Parathyroid adenoma (tissue), 2 donors: ENCODE measurements around the gene TUBA1C.

Experiments used
- H2AFZ ChIP-seq: fragments of 300-600 bp; sonication (generic); one replicate; pipeline ENCODE4 v1.7.0; 2017; ENCODE audit warnings: antibody characterized with exemption, mild to moderate bottlenecking
- H3K27ac ChIP-seq: fragments of 300-600 bp; sonication (generic); one replicate; pipeline ENCODE4 v1.7.0; 2017
- H3K27me3 ChIP-seq: fragments of 300-600 bp; sonication (generic); one replicate; pipeline ENCODE4 v1.7.0; 2017; ENCODE audit warnings: low read length; ENCODE audit not compliant: control insufficient read depth, insufficient read depth
- H3K36me3 ChIP-seq: fragments of 300-600 bp; sonication (generic); one replicate; pipeline ENCODE4 v1.7.0; 2017; ENCODE audit warnings: low read length; ENCODE audit not compliant: control insufficient read depth, insufficient read depth
- H3K4me1 ChIP-seq: fragments of 300-600 bp; sonication (generic); one replicate; pipeline ENCODE4 v1.7.0; 2017; ENCODE audit warnings: control low read depth
- H3K4me2 ChIP-seq: fragments of 300-600 bp; sonication (generic); one replicate; pipeline ENCODE4 v1.7.0; 2017; ENCODE audit warnings: low read length
- H3K4me3 ChIP-seq: fragments of 300-600 bp; sonication (generic); one replicate; pipeline ENCODE4 v1.7.0; 2017; ENCODE audit warnings: low read depth, low read length
- H3K79me2 ChIP-seq: fragments of 300-600 bp; sonication (generic); one replicate; pipeline ENCODE4 v1.7.0; 2017; ENCODE audit warnings: control low read depth
- H3K9ac ChIP-seq: fragments of 300-600 bp; sonication (generic); one replicate; pipeline ENCODE4 v1.7.0; 2017; ENCODE audit warnings: mild to moderate bottlenecking
- H3K9me3 ChIP-seq: fragments of 300-600 bp; sonication (generic); one replicate; pipeline ENCODE4 v1.7.0; 2017; ENCODE audit warnings: low read length; ENCODE audit not compliant: control insufficient read depth
- TF ChIP-seq, protein P1 (sequence below): fragments of 300-600 bp; sonication (generic); IDR thresholded peaks from one replicate; pipeline ENCODE4 v1.7.0; 2017; ENCODE audit warnings: antibody characterized with exemption, mild to moderate bottlenecking
- donor health status: primary hyperparathyroidism.

Gene TUBA1C

DNA sequence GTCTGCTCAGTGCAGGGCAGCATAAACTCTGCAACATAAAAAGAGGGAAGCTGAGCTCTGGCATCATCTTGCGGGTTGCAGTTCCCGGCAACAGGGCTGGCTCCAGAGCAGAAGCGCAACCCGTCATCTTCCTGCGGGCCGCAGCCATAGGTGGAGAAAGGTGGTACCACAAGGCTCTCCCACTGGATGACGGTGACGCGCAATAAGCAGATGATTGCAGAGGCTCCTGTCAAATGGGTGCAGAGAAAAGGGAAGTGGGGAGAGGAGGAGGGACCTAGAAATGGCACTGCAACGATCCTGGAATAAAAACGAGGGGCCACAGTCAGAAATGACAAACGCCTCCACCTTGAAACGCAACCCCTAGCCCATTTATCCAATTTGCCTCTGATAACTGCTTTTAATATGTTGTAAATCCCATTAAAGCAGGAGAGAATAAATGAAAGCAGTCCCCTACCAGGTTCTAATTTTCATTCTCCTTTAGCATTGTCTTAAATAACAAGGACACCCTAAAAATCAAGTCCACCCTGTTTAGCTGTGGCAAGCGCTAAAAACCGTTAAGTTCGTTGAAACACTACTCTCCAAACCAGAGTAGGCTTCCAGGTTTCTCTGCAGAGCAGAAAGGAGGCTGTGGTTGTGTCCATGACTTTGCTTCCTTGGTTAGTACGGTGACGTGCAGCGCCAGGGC, 30.9 kb upstream of the TUBA1C start:
- H2AFZ ChIP-seq = peak overlapping the region; percentile 95
- H3K27ac ChIP-seq = peak overlapping the region; percentile 87
- H3K4me3 ChIP-seq = peak overlapping the region; percentile 73
- H3K36me3 ChIP-seq = no peaks in the 10 kb centered on the region
- no peak overlapping the region for H3K9ac ChIP-seq
- peaks cover 3% of the 10 kb centered on the region for H3K4me1 ChIP-seq
- no peaks in the 10 kb centered on the region for H3K79me2 ChIP-seq
- H3K4me2 ChIP-seq = peak overlapping the region; percentile 92
- no peaks in the 10 kb centered on the region for H3K9me3 ChIP-seq
- H3K27me3 ChIP-seq = no peaks in the 10 kb centered on the region
- TF ChIP-seq, protein P1, sequence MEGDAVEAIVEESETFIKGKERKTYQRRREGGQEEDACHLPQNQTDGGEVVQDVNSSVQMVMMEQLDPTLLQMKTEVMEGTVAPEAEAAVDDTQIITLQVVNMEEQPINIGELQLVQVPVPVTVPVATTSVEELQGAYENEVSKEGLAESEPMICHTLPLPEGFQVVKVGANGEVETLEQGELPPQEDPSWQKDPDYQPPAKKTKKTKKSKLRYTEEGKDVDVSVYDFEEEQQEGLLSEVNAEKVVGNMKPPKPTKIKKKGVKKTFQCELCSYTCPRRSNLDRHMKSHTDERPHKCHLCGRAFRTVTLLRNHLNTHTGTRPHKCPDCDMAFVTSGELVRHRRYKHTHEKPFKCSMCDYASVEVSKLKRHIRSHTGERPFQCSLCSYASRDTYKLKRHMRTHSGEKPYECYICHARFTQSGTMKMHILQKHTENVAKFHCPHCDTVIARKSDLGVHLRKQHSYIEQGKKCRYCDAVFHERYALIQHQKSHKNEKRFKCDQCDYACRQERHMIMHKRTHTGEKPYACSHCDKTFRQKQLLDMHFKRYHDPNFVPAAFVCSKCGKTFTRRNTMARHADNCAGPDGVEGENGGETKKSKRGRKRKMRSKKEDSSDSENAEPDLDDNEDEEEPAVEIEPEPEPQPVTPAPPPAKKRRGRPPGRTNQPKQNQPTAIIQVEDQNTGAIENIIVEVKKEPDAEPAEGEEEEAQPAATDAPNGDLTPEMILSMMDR = no peak

- H3K4me3 ChIP-seq = no peak overlapping the region
- no peak overlapping the region for H3K27ac ChIP-seq
- no peaks in the 10 kb centered on the region for H3K27me3 ChIP-seq
- H3K4me1 ChIP-seq = no peaks in the 10 kb centered on the region
- TF ChIP-seq, protein P1 = no peak
- H3K79me2 ChIP-seq = no peaks in the 10 kb centered on the region
- H3K36me3 ChIP-seq = no peaks in the 10 kb centered on the region
- H2AFZ ChIP-seq = no peak overlapping the region
- H3K9ac ChIP-seq = no peak overlapping the region
- H3K4me2 ChIP-seq = no peak overlapping the region
- no peaks in the 10 kb centered on the region for H3K9me3 ChIP-seq
These were observed 28.5 kb upstream of the TUBA1C start for GRCh38 chr12:49236423-49236822.

DNA sequence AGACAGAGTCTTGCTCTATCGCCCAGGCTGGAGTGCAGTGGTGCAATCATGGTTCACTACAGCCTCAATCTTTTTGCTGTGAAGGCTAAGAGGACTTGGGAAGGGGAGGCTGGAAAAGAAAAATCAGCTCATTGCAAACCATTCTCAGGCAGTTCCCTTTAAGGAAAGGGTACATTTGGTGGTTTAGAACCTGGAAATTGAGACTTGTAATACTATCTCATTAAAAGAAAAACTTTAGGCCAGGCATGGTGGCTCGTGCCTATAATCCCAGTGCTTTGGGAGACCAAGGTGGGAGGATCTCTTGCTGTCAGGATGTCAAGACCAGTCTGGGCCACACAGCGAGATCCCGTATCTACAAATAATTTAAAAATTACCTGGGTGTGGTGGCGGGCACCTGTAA, 21.3 kb upstream of the TUBA1C start:
- Histone ChIP-seq H3K79me2 (no peaks in the 10 kb centered on the region), H3K27ac (no peak overlapping the region), H3K36me3 (no peaks in the 10 kb centered on the region), H3K27me3 (no peaks in the 10 kb centered on the region), H3K9me3 (no peaks in the 10 kb centered on the region), H3K4me2 (no peak overlapping the region), H3K9ac (no peak overlapping the region), H3K4me1 (no peaks in the 10 kb centered on the region), H2AFZ (no peak overlapping the region), H3K4me3 (no peak overlapping the region)
- TF ChIP-seq, protein P1 = no peak

DNA sequence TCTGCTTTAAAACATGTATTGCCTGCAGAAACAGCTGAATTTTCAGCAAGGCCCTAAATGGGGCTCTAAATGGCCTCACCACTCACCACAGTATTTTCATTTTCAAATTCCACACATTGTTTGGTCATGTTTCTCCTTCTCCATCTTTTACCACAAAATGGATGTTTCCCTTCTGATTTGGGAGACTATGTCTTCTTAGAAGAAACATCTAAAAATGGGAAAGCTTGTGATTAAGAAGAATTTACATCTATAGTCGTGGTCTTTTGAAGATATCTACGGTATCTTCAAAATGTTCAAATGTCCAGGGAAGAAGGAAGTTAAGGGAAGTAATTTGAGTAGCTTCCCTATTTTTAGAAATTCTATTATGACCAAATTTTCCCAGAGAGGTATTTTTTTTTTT, 20.7 kb upstream of the TUBA1C start:
- Histone ChIP-seq H3K79me2 (no peaks in the 10 kb centered on the region), H3K27ac (no peak overlapping the region), H3K4me1 (no peaks in the 10 kb centered on the region), H3K4me3 (no peak overlapping the region), H2AFZ (peak overlapping the region; percentile 58), H3K4me2 (no peak overlapping the region), H3K9me3 (no peaks in the 10 kb centered on the region), H3K27me3 (no peaks in the 10 kb centered on the region), H3K36me3 (no peaks in the 10 kb centered on the region), H3K9ac (no peak overlapping the region)
- TF ChIP-seq, protein P1 = no peak

DNA sequence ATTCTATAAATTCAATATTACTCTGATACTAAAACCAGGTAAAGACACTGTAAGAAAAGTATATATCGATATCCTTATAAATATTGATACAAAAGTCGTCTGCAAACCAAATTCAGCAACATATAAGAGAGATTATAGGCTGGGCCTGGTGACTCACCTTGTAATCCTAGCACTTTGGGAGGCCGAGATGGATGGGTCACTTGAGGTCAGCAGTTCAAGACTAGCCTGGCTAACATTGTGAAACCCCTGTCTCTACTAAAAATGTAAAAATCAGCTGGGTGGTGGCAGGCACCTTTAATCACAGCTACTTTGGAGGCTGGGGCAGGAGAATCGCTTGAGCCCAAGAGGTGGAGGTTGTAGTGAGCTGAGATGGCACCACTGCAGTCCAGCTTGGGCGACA, 13.5 kb upstream of the TUBA1C start:
- TF ChIP-seq, protein P1 = no peak
- H3K4me1 ChIP-seq = no peaks in the 10 kb centered on the region
- no peak overlapping the region for H3K27ac ChIP-seq
- no peaks in the 10 kb centered on the region for H3K9me3 ChIP-seq
- no peak overlapping the region for H3K4me2 ChIP-seq
- no peak overlapping the region for H2AFZ ChIP-seq
- H3K9ac ChIP-seq = no peak overlapping the region
- H3K79me2 ChIP-seq = no peaks in the 10 kb centered on the region
- H3K4me3 ChIP-seq = no peak overlapping the region
- no peaks in the 10 kb centered on the region for H3K36me3 ChIP-seq
- H3K27me3 ChIP-seq = no peaks in the 10 kb centered on the region
